Measurements from ENCODE around the gene IFTAP.

DNA sequence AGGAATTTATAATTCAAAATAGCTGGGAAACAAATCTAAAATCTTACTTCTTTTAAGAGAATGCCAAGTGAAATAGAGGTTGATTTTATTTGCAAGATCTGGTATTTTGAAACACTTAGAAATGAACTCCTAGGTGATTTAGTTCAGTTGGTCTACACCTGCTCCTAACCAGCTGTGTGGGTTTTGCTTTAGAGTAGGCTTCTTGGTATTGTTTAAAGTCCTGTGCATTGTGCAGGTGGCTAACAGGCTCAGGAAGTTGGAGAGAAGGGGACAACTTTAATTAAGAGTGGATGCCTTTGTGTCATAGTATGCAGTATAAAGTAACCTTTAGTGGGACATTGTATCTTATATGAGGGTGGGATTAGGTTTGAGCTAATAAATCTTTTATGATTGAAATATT lies 7.8 kb downstream of the IFTAP start:
- TF ChIP-seq CTCF (IDR thresholded peaks at IDR 0.05), result no peak
- no peak for TF ChIP-seq POLR2A (IDR thresholded peaks at IDR 0.05)

Measured in esophagus squamous epithelium (tissue), 4 donors.